Spleen (tissue), 11 donors: ENCODE results near the gene MED27. TPM values are rescaled to one million over a fixed set of nuclear protein-coding genes. Genes with fewer than 3 reads are reported as not detected.
"Not testable (repeated sequence)": the region's sequence is repeated elsewhere in the genome, so short reads cannot be mapped to it uniquely, and the experiment has no call there.

Experiments used
- DNase-seq: peaks from one replicate; pipeline ENCODE4 v3.0.0-alpha.2; 2020
- H3K27ac ChIP-seq, 8 donors: fragments of 200-600 bp; sonication (generic) in 7 of 8; 1 replicate in 4 of 8; 2 replicates in 4 of 8; pipeline versions ENCODE4 v1.5.0 to v1.8.0; 2016 to 2021; ENCODE audit warnings: inconsistent platforms in 4 of 8, mild to moderate bottlenecking in 4 of 8, moderate library complexity in 1 of 8
- H3K27me3 ChIP-seq, 7 donors: fragments of 200-600 bp; sonication (generic) in 6 of 7; replicated peaks in 1 of 7; 1 replicate in 4 of 7; 2 replicates in 3 of 7; pipeline versions ENCODE4 v1.5.0 to v1.8.0; 2016 to 2021; ENCODE audit warnings: inconsistent platforms in 3 of 7, mild to moderate bottlenecking in 1 of 7
- H3K36me3 ChIP-seq, 6 donors: fragments of 200-600 bp; sonication (generic) in 5 of 6; 1 replicate in 4 of 6; 2 replicates in 2 of 6; pipeline versions ENCODE4 v1.5.0 to v1.8.0; 2016 to 2021; ENCODE audit warnings: inconsistent platforms in 2 of 6
- H3K4me1 ChIP-seq, 6 donors: fragments of 200-600 bp; sonication (generic) in 5 of 6; 1 replicate in 3 of 6; 2 replicates in 3 of 6; pipeline versions ENCODE4 v1.5.0 to v1.8.0; 2016 to 2021; ENCODE audit warnings: inconsistent platforms in 3 of 6
- H3K4me3 ChIP-seq, 8 donors: fragments of 200-600 bp; sonication (generic) in 7 of 8; 1 replicate in 4 of 8; 2 replicates in 4 of 8; pipeline versions ENCODE4 v1.5.0 to v1.8.0; 2016 to 2021; ENCODE audit warnings: inconsistent platforms in 4 of 8, mild to moderate bottlenecking in 4 of 8, moderate library complexity in 2 of 8
- H3K9me3 ChIP-seq, 8 donors: fragments of 200-600 bp; sonication (generic) in 7 of 8; 1 replicate in 4 of 8; 2 replicates in 4 of 8; pipeline versions ENCODE4 v1.5.0 to v1.8.0; 2016 to 2021; ENCODE audit warnings: inconsistent platforms in 4 of 8
- CTCF ChIP-seq, 11 experiments: fragments of 200-600 bp in 7 of 11; fragments of 450-650 bp in 4 of 11; sonication (generic) in 4 of 11; IDR thresholded peaks in 8 of 11; conservative IDR thresholded peaks in 3 of 11; 1 replicate in 7 of 11; 2 replicates in 4 of 11; pipeline versions ENCODE4 v1.4.0 to v1.8.0; 2016 to 2021; ENCODE audit warnings: antibody characterized with exemption in 11 of 11, inconsistent platforms in 4 of 11, mild to moderate bottlenecking in 1 of 11
- POLR2A ChIP-seq, 3 donors: fragments of 450-650 bp; IDR thresholded peaks; one replicate each; pipeline ENCODE4 v1.5.1; 2017; ENCODE audit warnings: antibody characterized with exemption in 3 of 3, mild to moderate bottlenecking in 1 of 3
- POLR2AphosphoS5 ChIP-seq, 3 donors: sonication (generic); formaldehyde crosslinking; IDR thresholded peaks; one replicate each; pipeline ENCODE4 v1.5.1; 2017; ENCODE audit warnings: antibody characterized with exemption in 3 of 3
- WGBS, 5 donors: extraction: QIAGEN DNeasy Blood & Tissue Kit in 3 of 5; methylation state at CpG; one replicate each; pipeline versions ENCODE4 v1.1.5 to v1.1.7; 2013 to 2018; 5-methylcytosine and 5-hydroxymethylcytosine counted together
- intact Hi-C: fragments of 100-400 bp; cut with DNase I; formaldehyde crosslinking; loops from one replicate; pipeline ENCODE4 v1.15.0; 2023; ENCODE audit warnings: low total_unique reads
- polyA plus RNA-seq, 3 donors: library from polyadenylated mRNA; stranded (reverse); fragments of 200-250 nt; gene quantifications; one replicate each; pipeline ENCODE4 v1.2.1, GENCODE V29; 2013
- total RNA-seq, 7 donors: library from RNA; depleted of rRNA in 3 of 7; stranded (reverse); fragments of >200 nt in 3 of 7; fragmentation: NEBNext Ultra II Directional in 4 of 7; extraction: Animal tissue kit (Norgen Biotek cat#: 25700) in 4 of 7; gene quantifications; one replicate each; pipeline versions ENCODE4 v1.1.0 to v1.2.1, GENCODE V29; 2016 to 2021
- donor health status: healthy with polysubstance abuse.
- donor health status: DM: no; HTN: no; CAD: no; lungs with moderate emphysema.
- donor health status: DM: no; HTN: no; CAD: no.
- donor health status: Bipolar disorder and iron deficiency.
- donor health status: healthy.
- donor health status: DM: no; HTN: no; CAD: no.
- donor health status: DM: yes; HTN: yes; CAD: no.

MED27 gene
- total and polyA plus RNA-seq, 10 donors, result 13.1 to 22.4 (median 16.0) TPM

GRCh38 chr9:131923766-131924165 is 155.9 kb downstream of the MED27 start:
- Histone ChIP-seq H3K4me1 (no peaks in the 10 kb centered on the region), H3K4me3 (no peak overlapping the region), H3K27ac (no peak overlapping the region), H3K9me3 (no peaks in the 10 kb centered on the region), H3K36me3 (peaks cover 0 to 13% (median 0%) of the 10 kb centered on the region in 6 donors), H3K27me3 (no peaks in the 10 kb centered on the region)
- TF ChIP-seq POLR2A (IDR thresholded peaks at IDR 0.05), result no peak
- WGBS, 5 donors, result 95 to 99% (median 97%) methylated on average over 4 of the region's 4 CpGs
- DNase-seq, result no peak
- intact Hi-C loops, result no loop called here

- no peak for DNase-seq
- no peak overlapping the region for H3K27ac ChIP-seq
- peaks cover 0 to 13% (median 0%) of the 10 kb centered on the region in 6 donors for H3K36me3 ChIP-seq
- no peaks in the 10 kb centered on the region for H3K9me3 ChIP-seq
- no peaks in the 10 kb centered on the region for H3K4me1 ChIP-seq
- no peaks in the 10 kb centered on the region for H3K27me3 ChIP-seq
- TF ChIP-seq POLR2AphosphoS5 (IDR thresholded peaks at IDR 0.05), result no peak
- no peak for TF ChIP-seq CTCF (IDR thresholded peaks at IDR 0.05 in 8 of 11, conservative IDR thresholded peaks at IDR 0.05 in 3 of 11)
- TF ChIP-seq POLR2A (IDR thresholded peaks at IDR 0.05), result no peak
- 89 to 95% (median 92%) methylated on average over 3 of the region's 3 CpGs for WGBS, 5 donors
- intact Hi-C loops, result no loop called here
- H3K4me3 ChIP-seq, result no peak overlapping the region
Observed at GRCh38 chr9:131923132-131923671, 156.5 kb downstream of the MED27 start.

DNA sequence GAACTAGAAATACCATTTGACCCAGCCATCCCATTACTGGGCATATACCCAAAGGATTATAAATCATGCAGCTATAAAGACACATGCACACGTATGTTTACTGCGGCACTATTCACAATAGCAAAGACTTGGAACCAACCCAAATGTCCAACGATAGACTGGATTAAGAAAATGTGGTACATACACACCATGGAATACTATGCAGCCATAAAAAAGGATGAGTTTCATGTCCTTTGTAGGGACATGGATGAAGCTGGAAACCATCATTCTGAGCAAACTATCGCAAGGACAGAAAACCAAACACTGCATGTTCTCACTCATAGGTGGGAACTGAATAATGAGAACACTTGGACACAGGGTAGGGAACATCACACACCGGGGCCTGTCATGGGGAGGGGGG is 158.0 kb downstream of the MED27 start:
- peaks cover 0 to 13% (median 0%) of the 10 kb centered on the region in 6 donors for H3K36me3 ChIP-seq
- intact Hi-C loops, H3K27ac ChIP-seq, H3K27me3 ChIP-seq, H3K4me1 ChIP-seq, DNase-seq, H3K9me3 ChIP-seq, H3K4me3 ChIP-seq: not testable (repeated sequence)
- 92 to 98% (median 96%) methylated on average over 3 to 5 of the region's 5 CpGs for WGBS, 5 donors

GRCh38 chr9:131919216-131919615 is 160.5 kb downstream of the MED27 start:
- Histone ChIP-seq H3K4me1 (no peaks in the 10 kb centered on the region), H3K9me3 (no peaks in the 10 kb centered on the region), H3K27ac (no peak overlapping the region), H3K4me3 (no peak overlapping the region), H3K27me3 (no peaks in the 10 kb centered on the region), H3K36me3 (peaks cover 0 to 7% (median 0%) of the 10 kb centered on the region in 6 donors)
- DNase-seq, result no peak
- WGBS, 5 donors, result 48 to 92% (median 67%) methylated on average over 1 of the region's 1 CpG
- TF ChIP-seq CTCF (IDR thresholded peaks at IDR 0.05 in 8 of 11, conservative IDR thresholded peaks at IDR 0.05 in 3 of 11) (no peak), POLR2AphosphoS5 (IDR thresholded peaks at IDR 0.05) (no peak), POLR2A (IDR thresholded peaks at IDR 0.05) (no peak)
- intact Hi-C loops, result no loop called here

- TF ChIP-seq POLR2A (IDR thresholded peaks at IDR 0.05) (no peak), CTCF (IDR thresholded peaks at IDR 0.05 in 8 of 11, conservative IDR thresholded peaks at IDR 0.05 in 3 of 11) (no peak)
- intact Hi-C loops, result no loop called here
Observed at GRCh38 chr9:131918481-131918880, 161.2 kb downstream of the MED27 start.

More at GRCh38 chr9:131918481-131918880, 161.2 kb downstream of the MED27 start:
- Histone ChIP-seq H3K9me3 (no peaks in the 10 kb centered on the region), H3K4me1 (no peaks in the 10 kb centered on the region), H3K4me3 (no peak overlapping the region), H3K27ac (no peak overlapping the region), H3K27me3 (no peaks in the 10 kb centered on the region), H3K36me3 (peaks cover 0 to 12% (median 0%) of the 10 kb centered on the region in 6 donors)
- no peak for DNase-seq
- WGBS, 5 donors, result 89 to 96% (median 93%) methylated on average over 5 of the region's 5 CpGs
